Measurements from ENCODE around the gene ITGB6. TPM values are rescaled to one million over a fixed set of nuclear protein-coding genes. Genes with fewer than 3 reads are reported as not detected.

Gene ITGB6
- total RNA-seq, 4 donors from 2014 or later, result 0.81 to 2.8 (median 1.0) TPM

GRCh38 chr2:160075171-160075570, 124.9 kb downstream of the ITGB6 start:
- TF ChIP-seq POLR2A (IDR thresholded peaks at IDR 0.05), result no peak
- no peak for TF ChIP-seq CTCF (IDR thresholded peaks at IDR 0.05 in 4 of 5, conservative IDR thresholded peaks at IDR 0.05 in 1 of 5)
- ATAC-seq (no peak), DNase-seq (peak in 1 of 2 donors; percentile 29)
- intact Hi-C loops (cut with DNase I; ENCODE audit: low total_unique reads) (no loop called here), in situ Hi-C loops (cut with MboI; ENCODE audit: low sequenced_read_pairs in 4 of 4) (no loop called here)
- H3K36me3 ChIP-seq, result no peaks in the 10 kb centered on the region
- no peak overlapping the region for H3K27ac ChIP-seq
- no peaks in the 10 kb centered on the region for H3K4me1 ChIP-seq
- no peak overlapping the region for H3K4me3 ChIP-seq
- no peaks in the 10 kb centered on the region for H3K9me3 ChIP-seq
- no peaks in the 10 kb centered on the region for H3K27me3 ChIP-seq

- Histone ChIP-seq H3K27me3 (no peaks in the 10 kb centered on the region), H3K36me3 (no peaks in the 10 kb centered on the region), H3K4me3 (no peak overlapping the region), H3K9me3 (no peaks in the 10 kb centered on the region), H3K27ac (no peak overlapping the region), H3K4me1 (no peaks in the 10 kb centered on the region)
- in situ Hi-C loops (cut with MboI; ENCODE audit: low sequenced_read_pairs in 4 of 4), result no loop called here
- ATAC-seq (no peak), DNase-seq (no peak)
- intact Hi-C loops (cut with DNase I; ENCODE audit: low total_unique reads), result no loop called here
- no peak for TF ChIP-seq POLR2A (IDR thresholded peaks at IDR 0.05)
- no peak for TF ChIP-seq CTCF (IDR thresholded peaks at IDR 0.05 in 4 of 5, conservative IDR thresholded peaks at IDR 0.05 in 1 of 5)
Measured at GRCh38 chr2:160073284-160073888, 126.7 kb downstream of the ITGB6 start.

- Histone ChIP-seq H3K27me3 (no peaks in the 10 kb centered on the region), H3K36me3 (no peaks in the 10 kb centered on the region), H3K27ac (no peak overlapping the region), H3K4me1 (no peaks in the 10 kb centered on the region), H3K4me3 (no peak overlapping the region), H3K9me3 (no peaks in the 10 kb centered on the region)
- DNase-seq (no peak), ATAC-seq (no peak)
- in situ Hi-C loops (cut with MboI; ENCODE audit: low sequenced_read_pairs in 4 of 4), result no loop called here
- TF ChIP-seq POLR2A (IDR thresholded peaks at IDR 0.05) (no peak), CTCF (IDR thresholded peaks at IDR 0.05 in 4 of 5, conservative IDR thresholded peaks at IDR 0.05 in 1 of 5) (no peak)
- intact Hi-C loops (cut with DNase I; ENCODE audit: low total_unique reads), result no loop called here
Measured at GRCh38 chr2:160068906-160069305, 131.2 kb downstream of the ITGB6 start.

GRCh38 chr2:160064916-160065315, 135.2 kb downstream of the ITGB6 start:
- H3K27me3 ChIP-seq, result peaks cover 0 to 6% (median 0%) of the 10 kb centered on the region in 3 donors
- no peaks in the 10 kb centered on the region for H3K9me3 ChIP-seq
- no peaks in the 10 kb centered on the region for H3K36me3 ChIP-seq
- in situ Hi-C loops (cut with MboI; ENCODE audit: low sequenced_read_pairs in 4 of 4) (no loop called here), intact Hi-C loops (cut with DNase I; ENCODE audit: low total_unique reads) (no loop called here)
- H3K27ac ChIP-seq, result no peak overlapping the region
- ATAC-seq (no peak), DNase-seq (no peak)
- H3K4me1 ChIP-seq, result peaks cover 0 to 3% of the 10 kb centered on the region in 2 donors
- no peak overlapping the region for H3K4me3 ChIP-seq
- TF ChIP-seq POLR2A (IDR thresholded peaks at IDR 0.05) (no peak), CTCF (IDR thresholded peaks at IDR 0.05 in 4 of 5, conservative IDR thresholded peaks at IDR 0.05 in 1 of 5) (no peak)
